Endodermal cell (in vitro differentiated cells): ENCODE measurements around the gene PSPC1. TPM values are rescaled to one million over a fixed set of nuclear protein-coding genes. Genes with fewer than 3 reads are reported as not detected.

Source experiments
- DNase-seq: peaks from one replicate; pipeline ENCODE4 v3.0.0-alpha.2; 2017
- H3K27ac ChIP-seq: 2 replicates; pipeline ENCODE4 v1.5.1; 2013; ENCODE audit warnings: mild to moderate bottlenecking, low read depth, low read length, moderate library complexity
- H3K27me3 ChIP-seq: 2 replicates; pipeline ENCODE4 v1.6.1; 2013; ENCODE audit warnings: mild to moderate bottlenecking, low read length, moderate library complexity; ENCODE audit not compliant: insufficient read depth, control insufficient read depth, poor library complexity, severe bottlenecking
- H3K36me3 ChIP-seq: 2 replicates; pipeline ENCODE4 v1.7.0; 2013; ENCODE audit warnings: mild to moderate bottlenecking, low read length, moderate library complexity; ENCODE audit not compliant: control insufficient read depth, insufficient read depth
- H3K4me1 ChIP-seq: one replicate; pipeline ENCODE4 v1.7.0; 2013; ENCODE audit warnings: low read length; ENCODE audit not compliant: control insufficient read depth, insufficient read depth
- H3K4me3 ChIP-seq: 2 replicates; pipeline ENCODE4 v1.5.1; 2013; ENCODE audit warnings: mild to moderate bottlenecking, low read length, moderate library complexity
- H3K9ac ChIP-seq: 2 replicates; pipeline ENCODE4 v1.6.1; 2013; ENCODE audit warnings: mild to moderate bottlenecking, low read length, moderate library complexity; ENCODE audit not compliant: poor library complexity, severe bottlenecking; ENCODE audit errors: extremely low read depth
- H3K9me3 ChIP-seq: 2 replicates; pipeline ENCODE4 v1.6.1; 2013; ENCODE audit warnings: mild to moderate bottlenecking, low read length, moderate library complexity; ENCODE audit not compliant: control insufficient read depth
- H3K27ac Mint-ChIP-seq: 2 replicates; pipeline ENCODE4 v1.8.0; 2020; ENCODE audit warnings: mixed read lengths
- H3K27me3 Mint-ChIP-seq: 2 replicates; pipeline ENCODE4 v1.8.0; 2021; ENCODE audit warnings: mild to moderate bottlenecking, mixed read lengths; ENCODE audit not compliant: insufficient read depth
- H3K36me3 Mint-ChIP-seq: 2 replicates; pipeline ENCODE4 v1.8.0; 2020; ENCODE audit warnings: low read depth, mixed read lengths
- H3K4me1 Mint-ChIP-seq: 2 replicates; pipeline ENCODE4 v1.8.0; 2020; ENCODE audit warnings: mixed read lengths
- H3K4me3 Mint-ChIP-seq: 2 replicates; pipeline ENCODE4 v1.8.0; 2020; ENCODE audit warnings: mild to moderate bottlenecking, moderate library complexity, mixed read lengths
- H3K9me3 Mint-ChIP-seq: 2 replicates; pipeline ENCODE4 v1.8.0; 2020; ENCODE audit warnings: mild to moderate bottlenecking, mixed read lengths
- WGBS, 2 experiments: methylation state at CpG; one replicate each; pipeline versions ENCODE4 v1.1.5 to v1.1.7; 2013; ENCODE audit warnings: missing lambda C conversion rate in 2 of 2, mixed read lengths in 1 of 2; ENCODE audit not compliant: insufficient coverage in 1 of 2, insufficient read length in 1 of 2; 5-methylcytosine and 5-hydroxymethylcytosine counted together
- total RNA-seq, 2 donors: library from RNA; stranded (reverse); fragmentation: NEBNext Ultra II Directional in 1 of 2; extraction: Animal tissue kit (Norgen Biotek cat#: 25700) in 1 of 2; gene quantifications; 2 replicates in 1 of 2; 3 replicates in 1 of 2; pipeline ENCODE4 v1.2.1, GENCODE V29; 2021
- TF ChIP-seq, protein P1 (sequence below): fragments of 200-600 bp; sonication (generic); conservative IDR thresholded peaks from 2 replicates; pipeline ENCODE4 v1.5.0; 2021; ENCODE audit warnings: antibody characterized with exemption, mild to moderate bottlenecking

The PSPC1 gene
- total RNA-seq, 2 donors from 2014 or later: 61.1 to 83.9 TPM

DNA sequence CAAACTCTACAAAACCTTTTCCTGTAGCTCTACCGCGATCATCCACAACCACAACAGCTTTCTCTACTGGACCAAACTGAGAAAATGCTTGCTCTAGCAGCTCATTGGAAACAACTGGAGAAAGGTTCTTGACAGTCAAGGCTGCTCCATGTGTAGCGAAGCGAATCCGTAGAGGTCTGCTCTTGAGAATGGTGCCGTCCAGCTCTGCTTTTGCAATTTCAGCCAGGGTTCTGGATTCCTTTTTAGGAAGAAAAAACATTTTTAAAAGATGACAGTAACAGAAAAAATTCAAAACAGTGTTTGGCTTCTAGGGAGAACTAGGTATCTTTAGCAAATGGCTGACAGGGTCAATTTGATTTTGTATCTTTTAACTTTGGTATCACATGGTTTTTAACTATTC, 10.4 kb downstream of the PSPC1 start:
- peaks cover under 1% of the 10 kb centered on the region for H3K9me3 ChIP-seq

DNA sequence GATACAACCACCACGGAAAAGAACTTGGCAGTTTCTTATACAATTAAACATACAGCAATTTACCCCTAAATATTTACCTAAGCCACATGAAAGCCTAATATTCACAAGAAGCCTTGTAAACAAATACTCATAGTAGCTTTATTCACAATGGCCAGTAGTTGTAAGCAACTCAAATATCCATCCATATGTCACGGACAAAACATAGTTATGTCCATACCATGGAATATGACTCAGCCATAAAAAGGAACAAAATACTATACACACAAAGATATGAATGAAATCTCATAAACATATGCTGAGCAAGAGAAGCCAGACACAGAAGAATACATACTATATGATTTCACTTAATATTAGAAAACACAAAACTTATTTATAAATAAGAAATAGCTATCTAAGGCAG, 12.9 kb downstream of the PSPC1 start:
- Histone ChIP-seq H3K36me3 (peaks cover 69% of the 10 kb centered on the region), H3K4me3 (no peak overlapping the region), H3K9ac (no peak overlapping the region), H3K27ac (no peak overlapping the region), H3K4me1 (no peaks in the 10 kb centered on the region), H3K27me3 (no peaks in the 10 kb centered on the region), H3K9me3 (no peaks in the 10 kb centered on the region)
- peaks cover 71% of the 10 kb centered on the region for H3K36me3 Mint-ChIP-seq
- no peak overlapping the region for H3K27ac Mint-ChIP-seq
- DNase-seq: no peak
- no peaks in the 10 kb centered on the region for H3K9me3 Mint-ChIP-seq
- H3K4me3 Mint-ChIP-seq: no peak overlapping the region
- TF ChIP-seq, protein P1, sequence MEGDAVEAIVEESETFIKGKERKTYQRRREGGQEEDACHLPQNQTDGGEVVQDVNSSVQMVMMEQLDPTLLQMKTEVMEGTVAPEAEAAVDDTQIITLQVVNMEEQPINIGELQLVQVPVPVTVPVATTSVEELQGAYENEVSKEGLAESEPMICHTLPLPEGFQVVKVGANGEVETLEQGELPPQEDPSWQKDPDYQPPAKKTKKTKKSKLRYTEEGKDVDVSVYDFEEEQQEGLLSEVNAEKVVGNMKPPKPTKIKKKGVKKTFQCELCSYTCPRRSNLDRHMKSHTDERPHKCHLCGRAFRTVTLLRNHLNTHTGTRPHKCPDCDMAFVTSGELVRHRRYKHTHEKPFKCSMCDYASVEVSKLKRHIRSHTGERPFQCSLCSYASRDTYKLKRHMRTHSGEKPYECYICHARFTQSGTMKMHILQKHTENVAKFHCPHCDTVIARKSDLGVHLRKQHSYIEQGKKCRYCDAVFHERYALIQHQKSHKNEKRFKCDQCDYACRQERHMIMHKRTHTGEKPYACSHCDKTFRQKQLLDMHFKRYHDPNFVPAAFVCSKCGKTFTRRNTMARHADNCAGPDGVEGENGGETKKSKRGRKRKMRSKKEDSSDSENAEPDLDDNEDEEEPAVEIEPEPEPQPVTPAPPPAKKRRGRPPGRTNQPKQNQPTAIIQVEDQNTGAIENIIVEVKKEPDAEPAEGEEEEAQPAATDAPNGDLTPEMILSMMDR: no peak
- H3K27me3 Mint-ChIP-seq: no peaks in the 10 kb centered on the region
- 98 to 100% methylated on average over 1 to 2 of the region's 2 CpGs for WGBS, 2 experiments
- H3K4me1 Mint-ChIP-seq: peaks cover 5% of the 10 kb centered on the region

More for the DNA sequence above, 10.4 kb downstream of the PSPC1 start:
- Mint-ChIP-seq H3K4me3 (no peak overlapping the region), H3K4me1 (peaks cover 5% of the 10 kb centered on the region), H3K27ac (no peak overlapping the region), H3K9me3 (no peaks in the 10 kb centered on the region), H3K27me3 (no peaks in the 10 kb centered on the region), H3K36me3 (peaks cover 69% of the 10 kb centered on the region)
- Histone ChIP-seq H3K4me1 (no peaks in the 10 kb centered on the region), H3K27me3 (no peaks in the 10 kb centered on the region), H3K4me3 (no peak overlapping the region), H3K36me3 (peaks cover 74% of the 10 kb centered on the region), H3K27ac (no peak overlapping the region), H3K9ac (no peak overlapping the region)
- TF ChIP-seq, protein P1: no peak
- DNase-seq: no peak
- WGBS, 2 experiments: 94 to 96% methylated on average over 6 of the region's 6 CpGs

DNA sequence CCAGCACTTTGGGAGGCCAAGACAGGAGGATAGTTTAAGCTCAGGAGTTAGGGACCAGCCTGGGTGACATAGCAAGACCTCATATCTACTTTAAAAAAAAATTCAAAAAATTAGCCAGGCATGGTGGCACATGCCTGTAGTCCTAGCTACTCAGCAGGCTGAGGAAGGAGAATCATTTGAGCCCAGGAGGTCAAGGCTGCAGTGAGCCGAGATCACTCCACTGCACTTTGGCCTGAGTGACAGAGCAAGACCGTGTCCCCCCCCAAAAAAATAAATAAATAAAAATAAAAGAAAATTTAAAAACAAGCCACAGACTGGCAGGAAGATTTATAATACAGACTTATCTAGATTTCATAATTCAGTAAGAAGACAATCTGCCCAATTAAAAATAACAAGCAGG, 14.8 kb downstream of the PSPC1 start:
- no peak overlapping the region for H3K27ac Mint-ChIP-seq
- 100% methylated on average over 1 of the region's 2 CpGs; no CpG with 5 or more reads in 1 of the 2 experiments for WGBS, 2 experiments
- H3K4me1 Mint-ChIP-seq: peaks cover 8% of the 10 kb centered on the region
- H3K36me3 ChIP-seq: peaks cover 73% of the 10 kb centered on the region
- TF ChIP-seq, protein P1: no peak
- H3K27me3 ChIP-seq: no peaks in the 10 kb centered on the region
- H3K4me1 ChIP-seq: no peaks in the 10 kb centered on the region
- no peak overlapping the region for H3K27ac ChIP-seq
- no peak overlapping the region for H3K4me3 ChIP-seq
- no peaks in the 10 kb centered on the region for H3K9me3 Mint-ChIP-seq
- H3K27me3 Mint-ChIP-seq: no peaks in the 10 kb centered on the region
- H3K36me3 Mint-ChIP-seq: peaks cover 71% of the 10 kb centered on the region
- no peak overlapping the region for H3K4me3 Mint-ChIP-seq
- peak; percentile 17 for DNase-seq
- no peak overlapping the region for H3K9ac ChIP-seq
- H3K9me3 ChIP-seq: no peaks in the 10 kb centered on the region
